Spleen (tissue), 11 donors: Measurements from ENCODE around the gene ANKFN1. TPM values are rescaled to one million over a fixed set of nuclear protein-coding genes. Genes with fewer than 3 reads are reported as not detected.

Experiments
- DNase-seq: peaks from one replicate; pipeline ENCODE4 v3.0.0-alpha.2; 2020
- H3K27ac ChIP-seq, 8 donors: fragments of 200-600 bp; sonication (generic) in 7 of 8; 1 replicate in 4 of 8; 2 replicates in 4 of 8; pipeline versions ENCODE4 v1.5.0 to v1.8.0; 2016 to 2021; ENCODE audit warnings: inconsistent platforms in 4 of 8, mild to moderate bottlenecking in 4 of 8, moderate library complexity in 1 of 8
- H3K27me3 ChIP-seq, 7 donors: fragments of 200-600 bp; sonication (generic) in 6 of 7; replicated peaks in 1 of 7; 1 replicate in 4 of 7; 2 replicates in 3 of 7; pipeline versions ENCODE4 v1.5.0 to v1.8.0; 2016 to 2021; ENCODE audit warnings: inconsistent platforms in 3 of 7, mild to moderate bottlenecking in 1 of 7
- H3K36me3 ChIP-seq, 6 donors: fragments of 200-600 bp; sonication (generic) in 5 of 6; 1 replicate in 4 of 6; 2 replicates in 2 of 6; pipeline versions ENCODE4 v1.5.0 to v1.8.0; 2016 to 2021; ENCODE audit warnings: inconsistent platforms in 2 of 6
- H3K4me1 ChIP-seq, 6 donors: fragments of 200-600 bp; sonication (generic) in 5 of 6; 1 replicate in 3 of 6; 2 replicates in 3 of 6; pipeline versions ENCODE4 v1.5.0 to v1.8.0; 2016 to 2021; ENCODE audit warnings: inconsistent platforms in 3 of 6
- H3K4me3 ChIP-seq, 8 donors: fragments of 200-600 bp; sonication (generic) in 7 of 8; 1 replicate in 4 of 8; 2 replicates in 4 of 8; pipeline versions ENCODE4 v1.5.0 to v1.8.0; 2016 to 2021; ENCODE audit warnings: inconsistent platforms in 4 of 8, mild to moderate bottlenecking in 4 of 8, moderate library complexity in 2 of 8
- H3K9me3 ChIP-seq, 8 donors: fragments of 200-600 bp; sonication (generic) in 7 of 8; 1 replicate in 4 of 8; 2 replicates in 4 of 8; pipeline versions ENCODE4 v1.5.0 to v1.8.0; 2016 to 2021; ENCODE audit warnings: inconsistent platforms in 4 of 8
- POLR2A ChIP-seq, 3 donors: fragments of 450-650 bp; IDR thresholded peaks; one replicate each; pipeline ENCODE4 v1.5.1; 2017; ENCODE audit warnings: antibody characterized with exemption in 3 of 3, mild to moderate bottlenecking in 1 of 3
- POLR2AphosphoS5 ChIP-seq, 3 donors: sonication (generic); formaldehyde crosslinking; IDR thresholded peaks; one replicate each; pipeline ENCODE4 v1.5.1; 2017; ENCODE audit warnings: antibody characterized with exemption in 3 of 3
- WGBS, 5 donors: extraction: QIAGEN DNeasy Blood & Tissue Kit in 3 of 5; methylation state at CpG; one replicate each; pipeline versions ENCODE4 v1.1.5 to v1.1.7; 2013 to 2018; 5-methylcytosine and 5-hydroxymethylcytosine counted together
- intact Hi-C: fragments of 100-400 bp; cut with DNase I; formaldehyde crosslinking; loops from one replicate; pipeline ENCODE4 v1.15.0; 2023; ENCODE audit warnings: low total_unique reads
- polyA plus RNA-seq, 3 donors: library from polyadenylated mRNA; stranded (reverse); fragments of 200-250 nt; gene quantifications; one replicate each; pipeline ENCODE4 v1.2.1, GENCODE V29; 2013
- total RNA-seq, 7 donors: library from RNA; depleted of rRNA in 3 of 7; stranded (reverse); fragments of >200 nt in 3 of 7; fragmentation: NEBNext Ultra II Directional in 4 of 7; extraction: Animal tissue kit (Norgen Biotek cat#: 25700) in 4 of 7; gene quantifications; one replicate each; pipeline versions ENCODE4 v1.1.0 to v1.2.1, GENCODE V29; 2016 to 2021
- TF ChIP-seq, protein P1 (sequence below), 11 experiments: fragments of 200-600 bp in 7 of 11; fragments of 450-650 bp in 4 of 11; sonication (generic) in 4 of 11; IDR thresholded peaks in 8 of 11; conservative IDR thresholded peaks in 3 of 11; 1 replicate in 7 of 11; 2 replicates in 4 of 11; pipeline versions ENCODE4 v1.4.0 to v1.8.0; 2016 to 2021; ENCODE audit warnings: antibody characterized with exemption in 11 of 11, inconsistent platforms in 4 of 11, mild to moderate bottlenecking in 1 of 11
- donor health status: healthy with polysubstance abuse.
- donor health status: DM: no; HTN: no; CAD: no; lungs with moderate emphysema.
- donor health status: DM: no; HTN: no; CAD: no.
- donor health status: Bipolar disorder and iron deficiency.
- donor health status: healthy.
- donor health status: DM: no; HTN: no; CAD: no.
- donor health status: DM: yes; HTN: yes; CAD: no.

ANKFN1 gene
- total and polyA plus RNA-seq, 10 donors = 0.19 to 0.58 TPM; not detected in 8

DNA sequence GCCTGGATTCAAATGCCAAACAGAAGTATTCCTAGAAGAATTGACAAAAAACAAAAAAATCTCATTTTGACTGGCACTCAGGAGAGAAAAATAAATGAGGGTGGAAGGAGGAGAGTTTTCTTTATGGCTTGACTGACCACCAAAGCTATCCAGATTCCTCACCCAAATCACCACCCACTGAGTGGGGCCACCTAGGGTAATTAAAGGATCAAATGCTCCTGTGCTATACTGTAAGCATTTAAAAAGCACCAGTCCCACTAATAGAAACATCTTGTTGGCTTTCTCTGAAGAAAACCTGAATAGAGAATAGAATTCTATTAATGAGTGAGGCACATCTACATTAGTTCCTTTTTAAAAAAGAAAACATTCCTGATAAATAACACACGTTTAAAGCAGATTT, 163.3 kb downstream of the ANKFN1 start:
- no peaks in the 10 kb centered on the region for H3K27me3 ChIP-seq
- peaks cover 0 to 43% (median 10%) of the 10 kb centered on the region in 6 donors for H3K4me1 ChIP-seq
- intact Hi-C loops = no loop called here

GRCh38 chr17:56317351-56318208, 164.3 kb downstream of the ANKFN1 start:
- Histone ChIP-seq H3K4me1 (peaks cover 0 to 46% (median 10%) of the 10 kb centered on the region in 6 donors), H3K9me3 (no peaks in the 10 kb centered on the region), H3K4me3 (no peak overlapping the region), H3K27ac (peak overlapping the region in 4 of 8 donors; percentile 20 to 30 (median 25)), H3K36me3 (no peaks in the 10 kb centered on the region), H3K27me3 (no peaks in the 10 kb centered on the region)
- intact Hi-C loops = no loop called here
- DNase-seq = no peak
- TF ChIP-seq POLR2A (IDR thresholded peaks at IDR 0.05) = no peak
- no peak for TF ChIP-seq POLR2AphosphoS5 (IDR thresholded peaks at IDR 0.05)
- TF ChIP-seq, protein P1, sequence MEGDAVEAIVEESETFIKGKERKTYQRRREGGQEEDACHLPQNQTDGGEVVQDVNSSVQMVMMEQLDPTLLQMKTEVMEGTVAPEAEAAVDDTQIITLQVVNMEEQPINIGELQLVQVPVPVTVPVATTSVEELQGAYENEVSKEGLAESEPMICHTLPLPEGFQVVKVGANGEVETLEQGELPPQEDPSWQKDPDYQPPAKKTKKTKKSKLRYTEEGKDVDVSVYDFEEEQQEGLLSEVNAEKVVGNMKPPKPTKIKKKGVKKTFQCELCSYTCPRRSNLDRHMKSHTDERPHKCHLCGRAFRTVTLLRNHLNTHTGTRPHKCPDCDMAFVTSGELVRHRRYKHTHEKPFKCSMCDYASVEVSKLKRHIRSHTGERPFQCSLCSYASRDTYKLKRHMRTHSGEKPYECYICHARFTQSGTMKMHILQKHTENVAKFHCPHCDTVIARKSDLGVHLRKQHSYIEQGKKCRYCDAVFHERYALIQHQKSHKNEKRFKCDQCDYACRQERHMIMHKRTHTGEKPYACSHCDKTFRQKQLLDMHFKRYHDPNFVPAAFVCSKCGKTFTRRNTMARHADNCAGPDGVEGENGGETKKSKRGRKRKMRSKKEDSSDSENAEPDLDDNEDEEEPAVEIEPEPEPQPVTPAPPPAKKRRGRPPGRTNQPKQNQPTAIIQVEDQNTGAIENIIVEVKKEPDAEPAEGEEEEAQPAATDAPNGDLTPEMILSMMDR (IDR thresholded peaks at IDR 0.05 in 8 of 11, conservative IDR thresholded peaks at IDR 0.05 in 3 of 11) = no peak
- WGBS, 5 donors = 53 to 66% (median 60%) methylated on average over 4 of the region's 4 CpGs

More for the DNA sequence above, 163.3 kb downstream of the ANKFN1 start:
- DNase-seq = no peak
- Histone ChIP-seq H3K27ac (no peak overlapping the region), H3K36me3 (no peaks in the 10 kb centered on the region), H3K4me3 (no peak overlapping the region), H3K9me3 (no peaks in the 10 kb centered on the region)
- TF ChIP-seq POLR2AphosphoS5 (IDR thresholded peaks at IDR 0.05) = no peak
- no peak for TF ChIP-seq POLR2A (IDR thresholded peaks at IDR 0.05)
- TF ChIP-seq, protein P1 (IDR thresholded peaks at IDR 0.05 in 8 of 11, conservative IDR thresholded peaks at IDR 0.05 in 3 of 11) = no peak
- WGBS, 5 donors = 72 to 89% (median 77%) methylated on average over 1 of the region's 1 CpG

DNA sequence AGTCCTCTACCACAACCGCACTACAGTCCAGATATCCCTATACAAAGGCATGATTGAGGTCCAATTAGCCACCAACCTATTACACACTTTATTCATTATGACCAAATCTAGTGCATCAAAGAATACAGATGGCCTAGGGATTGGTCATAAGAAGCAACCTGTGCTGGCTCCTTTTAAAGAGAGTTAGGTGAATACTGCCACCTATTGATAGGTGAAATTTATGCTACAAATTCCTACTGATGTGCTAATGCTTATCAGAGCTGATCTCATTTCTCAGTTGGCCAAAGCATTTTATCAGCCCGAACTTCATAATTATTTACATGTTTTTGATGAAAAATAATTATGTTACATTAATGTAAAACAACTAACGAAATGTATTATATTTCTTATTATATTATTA, 166.3 kb downstream of the ANKFN1 start:
- TF ChIP-seq, protein P1 (IDR thresholded peaks at IDR 0.05 in 8 of 11, conservative IDR thresholded peaks at IDR 0.05 in 3 of 11) = peak in 7 of 11 experiments; percentile 21 to 65 (median 45)
- no peak for TF ChIP-seq POLR2A (IDR thresholded peaks at IDR 0.05)
- 42 to 52% (median 49%) methylated on average over 3 of the region's 3 CpGs for WGBS, 5 donors
- no peak overlapping the region for H3K27ac ChIP-seq
- no peaks in the 10 kb centered on the region for H3K9me3 ChIP-seq
- H3K36me3 ChIP-seq = no peaks in the 10 kb centered on the region
- no peak overlapping the region for H3K4me3 ChIP-seq
- intact Hi-C loops = no loop called here
- H3K27me3 ChIP-seq = no peaks in the 10 kb centered on the region
- DNase-seq = no peak
- peaks cover 0 to 43% (median 10%) of the 10 kb centered on the region in 6 donors for H3K4me1 ChIP-seq

DNA sequence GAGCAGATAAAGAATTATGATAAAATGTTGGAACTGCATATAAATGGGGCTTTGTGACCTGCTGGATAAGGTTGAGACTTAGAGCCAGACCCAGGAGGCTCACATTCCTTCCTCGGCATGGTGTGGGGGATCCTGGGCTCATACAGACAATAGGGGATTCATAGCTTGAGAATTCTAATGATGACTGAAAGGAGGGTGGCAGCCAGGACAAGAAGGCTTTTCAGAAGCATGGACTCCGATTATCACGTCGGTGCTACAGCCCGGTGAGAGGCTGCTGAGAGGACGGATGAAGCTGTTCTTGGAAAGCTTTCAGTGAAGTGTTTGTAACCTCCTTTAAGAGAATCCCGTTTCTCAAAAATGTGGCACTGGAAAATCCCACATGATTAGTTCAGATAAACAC, 167.2 kb downstream of the ANKFN1 start:
- no peak for TF ChIP-seq POLR2A (IDR thresholded peaks at IDR 0.05)
- TF ChIP-seq, protein P1 (IDR thresholded peaks at IDR 0.05 in 8 of 11, conservative IDR thresholded peaks at IDR 0.05 in 3 of 11) = no peak
- no peak for TF ChIP-seq POLR2AphosphoS5 (IDR thresholded peaks at IDR 0.05)
- peaks cover 0 to 43% (median 10%) of the 10 kb centered on the region in 6 donors for H3K4me1 ChIP-seq
- H3K9me3 ChIP-seq = no peaks in the 10 kb centered on the region
- DNase-seq = no peak
- H3K36me3 ChIP-seq = no peaks in the 10 kb centered on the region
- H3K27ac ChIP-seq = no peak overlapping the region
- intact Hi-C loops = no loop called here
- WGBS, 5 donors = 29 to 78% (median 62%) methylated on average over 7 of the region's 7 CpGs
- no peak overlapping the region for H3K4me3 ChIP-seq
- no peaks in the 10 kb centered on the region for H3K27me3 ChIP-seq
